ENCODE measurements around the gene CD68.

GRCh38 chr17:7557775-7558543 is 21.5 kb upstream of the CD68 start:
- TF ChIP-seq CTCF (conservative IDR thresholded peaks at IDR 0.05; ENCODE audit: low read length): no peak
- no peak for TF ChIP-seq EZH2phosphoT487 (IDR thresholded peaks at IDR 0.05; ENCODE audit: borderline replicate concordance, low read depth, low read length)

Data from OCI-LY7 (cell line).